ENCODE measurements around the gene CHMP3.

Gene CHMP3

DNA sequence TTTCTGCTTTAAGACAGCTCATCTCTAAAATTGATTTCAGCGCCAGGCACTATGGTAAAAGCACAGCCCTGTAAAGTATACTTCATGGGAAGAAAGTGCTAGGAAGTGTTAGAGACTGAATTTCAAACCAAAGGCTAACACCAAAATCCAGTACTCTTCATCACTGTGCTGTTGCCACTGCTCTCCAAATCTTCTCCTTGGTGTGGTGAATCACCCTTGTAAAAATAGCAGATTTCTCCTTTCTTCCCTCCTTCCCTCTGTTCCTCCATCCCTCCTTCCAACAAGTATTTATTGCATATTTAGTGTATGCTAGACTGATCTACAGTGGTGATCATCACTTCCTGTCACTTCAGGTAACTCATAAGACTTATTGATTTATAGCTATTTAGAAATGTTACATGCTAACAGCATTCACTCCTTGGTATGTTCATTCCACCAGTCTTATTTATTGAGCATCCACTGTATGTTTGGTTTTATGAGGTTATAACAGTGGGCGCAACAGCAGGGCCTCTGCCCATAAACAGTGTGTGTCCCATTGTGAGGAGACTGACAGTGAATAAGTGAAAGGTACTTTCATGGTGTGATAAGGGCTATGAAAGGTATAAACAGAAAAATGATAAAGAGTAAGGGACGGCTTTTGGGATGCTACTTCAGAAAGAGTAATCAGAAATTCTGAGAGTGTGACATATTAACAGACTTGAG, 102.0 kb downstream of the CHMP3 start:
- no peak for DNase-seq

DNA sequence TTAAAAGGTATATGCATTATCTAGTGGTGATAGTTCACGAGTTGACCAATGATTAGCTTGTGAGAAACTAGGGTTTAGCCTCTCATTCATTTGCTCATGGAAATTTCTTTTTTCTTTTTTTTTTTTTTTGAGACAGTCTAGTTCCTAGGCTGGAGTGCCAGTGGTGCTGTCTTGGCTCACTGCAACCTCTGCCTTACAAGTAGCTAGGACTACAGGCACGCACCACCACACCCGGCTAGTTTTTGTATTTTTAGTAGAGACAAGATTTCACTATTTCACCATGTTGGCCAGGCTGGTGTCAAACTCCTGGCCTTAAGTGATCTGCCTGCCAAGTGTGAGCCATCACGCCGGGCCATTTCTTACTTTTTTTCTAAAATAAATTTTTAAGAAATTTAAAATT, 108.1 kb downstream of the CHMP3 start:
- DNase-seq, result no peak

GRCh38 chr2:86454238-86454637, 109.0 kb downstream of the CHMP3 start:
- no peak for DNase-seq

- no peak for DNase-seq
These were observed 109.4 kb downstream of the CHMP3 start for GRCh38 chr2:86453836-86454235.

Measured in 8988T (cell line).